Activated CD8-positive, alpha-beta memory T cell treated with anti-CD3 and anti-CD28 coated beads, Interleukin-2, amount 50 U/mL, for 24 hours (primary cell): ENCODE data around the gene PTCH1.

ENCODE experiments used
- DNase-seq: peaks from one replicate; pipeline ENCODE4 v3.0.0-alpha.2; 2020; ENCODE audit errors: extremely low read depth

The PTCH1 gene

DNA sequence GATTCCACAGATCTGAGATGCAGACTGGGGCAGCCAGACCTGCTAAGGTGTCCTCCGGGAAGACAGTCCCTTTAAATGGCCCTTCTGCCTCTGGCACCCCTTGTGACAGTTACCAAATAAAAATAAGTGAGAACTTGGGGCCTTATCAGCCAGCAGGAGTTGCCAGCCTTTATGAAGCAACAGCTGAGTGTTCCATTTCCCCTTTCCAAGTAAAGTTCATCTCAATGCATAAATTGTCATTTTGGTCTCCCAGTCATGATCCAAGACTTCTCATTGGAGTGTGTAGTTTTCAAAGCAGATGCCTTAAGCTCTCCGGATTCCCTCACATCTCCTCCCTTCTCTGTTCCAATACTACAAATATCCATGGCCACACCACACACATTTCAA, 4.1 kb downstream of the PTCH1 start:
- no peak for DNase-seq

GRCh38 chr9:95511952-95512708, 4.6 kb downstream of the PTCH1 start:
- DNase-seq, result no peak

DNA sequence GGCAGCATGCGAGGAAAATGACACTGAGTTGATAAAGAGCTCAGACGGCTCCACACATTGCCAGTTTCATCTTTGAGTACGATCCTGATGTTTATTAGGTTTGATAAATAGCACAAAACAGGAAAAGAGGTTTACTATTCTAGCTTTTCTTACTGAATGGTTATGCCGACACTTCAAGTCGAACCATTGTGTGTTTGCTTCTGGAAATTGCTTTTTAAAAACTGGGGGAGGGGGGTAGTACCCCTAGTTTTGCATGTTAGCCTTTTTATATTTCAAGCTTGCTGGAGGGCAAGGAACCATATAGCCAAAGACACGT, 5.2 kb downstream of the PTCH1 start:
- DNase-seq, result no peak

DNA sequence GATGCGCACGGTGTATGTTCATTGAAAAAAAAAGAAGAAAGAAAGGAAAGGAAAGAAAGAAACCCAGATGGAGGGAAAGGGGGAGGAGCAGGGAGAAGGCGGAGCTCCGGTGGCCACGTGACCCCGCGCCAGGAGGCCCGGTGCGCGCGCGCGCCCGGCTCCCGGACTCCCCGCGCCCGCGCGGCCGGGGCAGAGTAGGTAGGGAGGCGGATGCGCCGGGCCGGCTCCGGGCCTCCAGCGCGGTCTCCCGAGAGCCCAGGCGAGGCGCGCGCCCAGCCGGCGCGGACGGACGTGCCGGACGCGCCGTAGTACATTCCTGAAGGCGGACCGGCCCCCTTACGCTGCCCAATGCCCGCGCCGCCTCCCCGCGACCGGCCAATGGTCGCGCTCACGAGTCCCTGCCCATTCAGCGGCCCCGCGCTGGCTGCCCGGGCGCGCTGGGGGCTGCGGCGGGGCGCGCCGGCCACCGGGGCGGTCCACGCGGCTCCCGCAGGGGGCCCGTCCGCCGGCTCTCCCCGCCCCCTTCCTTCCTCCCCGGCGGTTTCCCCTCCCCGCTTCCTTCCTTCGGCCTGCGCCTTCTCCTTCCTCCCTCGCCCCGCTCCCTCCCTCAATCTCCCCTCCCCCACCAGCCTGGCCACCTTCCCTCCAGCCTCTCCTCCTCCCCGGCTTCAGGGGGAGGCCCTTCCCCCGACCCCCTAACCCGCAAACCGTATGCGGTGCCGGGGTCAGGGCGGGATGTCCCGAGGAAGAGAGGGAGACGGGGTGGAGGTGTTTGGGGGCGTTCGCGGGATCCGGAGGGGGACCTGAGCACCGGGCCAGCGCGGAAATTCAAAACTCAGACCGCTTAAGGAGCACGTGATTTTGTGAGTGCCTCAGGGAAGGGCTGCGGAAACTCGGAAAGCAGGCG, 5.8 kb downstream of the PTCH1 start:
- no peak for DNase-seq

DNA sequence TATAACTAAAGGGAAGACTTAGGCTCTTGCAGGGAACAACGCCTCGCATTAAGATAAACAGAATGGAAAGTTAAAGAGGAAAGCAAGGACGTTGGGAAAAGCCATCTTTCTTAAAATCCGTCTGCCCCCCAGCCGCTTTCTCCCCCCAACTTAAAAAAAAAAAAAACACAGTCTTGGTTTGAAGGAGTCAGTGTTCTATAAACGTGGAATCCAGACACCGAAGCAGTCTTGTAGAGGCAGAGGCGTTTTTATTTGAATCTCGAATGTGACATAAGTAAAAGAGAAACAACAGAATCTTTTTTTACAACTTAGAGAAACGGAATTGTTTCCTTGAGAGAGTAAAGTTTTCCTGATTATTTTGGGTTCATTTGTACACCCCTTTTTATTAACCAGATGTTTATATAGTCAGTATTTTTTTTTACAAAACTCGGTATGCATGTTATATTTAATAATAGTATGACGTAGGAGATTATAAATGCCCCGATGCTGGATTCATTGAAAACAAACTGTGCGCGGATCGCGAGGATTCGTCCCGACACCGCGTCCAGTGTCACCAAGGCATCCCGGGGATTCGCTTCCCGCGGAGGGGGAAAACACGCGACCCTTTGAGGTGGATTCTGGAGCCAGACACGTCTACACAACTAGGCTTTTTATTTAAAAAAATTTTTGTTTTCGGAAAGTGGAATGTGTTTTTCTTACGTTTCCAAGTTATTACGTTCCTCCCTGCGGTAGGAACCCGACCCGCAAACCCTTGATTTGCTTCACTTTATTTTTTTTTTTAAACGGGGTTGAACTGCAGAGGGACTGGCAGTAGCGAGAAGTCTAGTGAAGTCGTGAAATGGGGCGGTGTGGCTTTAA, 6.7 kb downstream of the PTCH1 start:
- no peak for DNase-seq

GRCh38 chr9:95508968-95509850, 7.6 kb downstream of the PTCH1 start:
- DNase-seq, result no peak

DNA sequence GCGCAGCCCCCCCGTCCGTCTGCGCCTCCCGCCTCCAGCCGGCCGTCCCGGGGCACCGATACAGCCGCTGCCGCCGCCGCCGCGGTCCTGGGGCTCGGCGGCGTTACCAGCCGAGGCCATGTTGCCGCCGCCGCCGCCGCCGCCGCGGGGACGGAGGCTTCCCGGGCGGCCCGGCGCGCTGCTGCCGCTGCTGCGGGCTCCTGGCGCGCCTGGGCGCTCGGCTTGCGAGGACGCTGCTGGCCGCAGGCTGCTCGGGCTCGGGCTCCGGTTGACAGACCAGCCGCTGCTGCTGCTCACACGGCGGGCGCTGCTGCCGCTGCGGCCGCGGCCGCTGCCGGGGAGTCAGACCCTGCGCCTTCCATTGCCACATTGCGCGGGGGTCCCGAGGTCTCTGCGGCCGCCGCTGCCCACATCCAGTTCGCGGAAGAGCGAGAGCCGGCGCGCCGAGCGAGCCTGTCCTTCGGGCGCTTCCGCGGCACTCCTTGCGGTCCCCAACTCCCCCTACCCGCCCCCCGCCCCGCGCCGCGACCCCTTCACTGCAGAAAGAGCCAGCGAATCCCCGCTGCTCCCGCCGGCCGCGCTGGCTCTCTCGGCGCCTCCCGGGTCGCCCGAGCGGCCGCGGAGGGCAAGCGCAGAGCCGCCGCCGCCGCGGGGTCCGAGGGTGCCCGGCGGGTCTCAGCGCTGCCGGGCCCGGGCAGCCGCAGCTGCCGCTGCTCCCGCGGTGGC, 8.4 kb downstream of the PTCH1 start:
- DNase-seq, result no peak

DNA sequence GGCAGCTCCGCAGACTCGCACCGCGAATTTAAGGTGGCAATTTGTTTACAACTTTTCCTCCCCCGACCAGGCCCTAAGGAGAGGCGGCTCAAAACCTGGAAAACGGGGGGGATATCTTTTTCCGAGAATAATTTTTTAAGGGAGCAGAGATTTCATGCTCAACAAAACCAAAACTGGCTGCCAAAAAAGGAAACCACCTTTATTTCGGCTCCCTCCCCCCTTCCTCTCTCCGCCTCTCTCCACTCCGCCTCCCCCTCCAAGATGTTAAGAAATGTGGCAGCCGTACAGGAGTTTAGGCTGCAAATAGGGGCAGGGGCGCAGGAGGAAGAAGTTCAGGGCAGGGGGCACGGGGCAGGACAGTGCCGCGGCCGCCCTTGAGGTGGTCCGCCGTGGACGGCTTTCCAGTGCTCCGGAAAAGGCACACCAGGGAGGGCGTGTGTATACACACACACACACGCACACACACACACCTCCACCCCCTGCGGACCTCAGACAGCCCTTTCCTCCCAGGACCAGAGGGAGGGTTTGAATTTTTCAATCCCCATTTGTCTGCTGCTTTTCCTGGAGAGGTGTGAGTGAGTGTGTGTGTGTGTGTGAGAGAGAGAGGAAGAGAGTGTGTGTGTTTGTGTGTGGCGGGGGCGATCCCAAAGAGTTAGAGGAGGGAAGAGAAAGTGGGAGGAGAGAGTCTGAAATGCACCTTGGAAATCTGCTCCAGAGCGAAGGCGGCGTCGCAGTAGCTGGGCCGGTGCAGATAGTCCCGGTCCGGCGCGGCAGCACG, 9.1 kb downstream of the PTCH1 start:
- no peak for DNase-seq

GRCh38 chr9:95506678-95507463, 9.9 kb downstream of the PTCH1 start:
- DNase-seq, result no peak

GRCh38 chr9:95506428-95506677, 10.4 kb downstream of the PTCH1 start:
- no peak for DNase-seq

- DNase-seq, result no peak
Observed at GRCh38 chr9:95505717-95506427, 10.9 kb downstream of the PTCH1 start.

- no peak for DNase-seq
Observed at GRCh38 chr9:95505072-95505716, 11.6 kb downstream of the PTCH1 start.

DNA sequence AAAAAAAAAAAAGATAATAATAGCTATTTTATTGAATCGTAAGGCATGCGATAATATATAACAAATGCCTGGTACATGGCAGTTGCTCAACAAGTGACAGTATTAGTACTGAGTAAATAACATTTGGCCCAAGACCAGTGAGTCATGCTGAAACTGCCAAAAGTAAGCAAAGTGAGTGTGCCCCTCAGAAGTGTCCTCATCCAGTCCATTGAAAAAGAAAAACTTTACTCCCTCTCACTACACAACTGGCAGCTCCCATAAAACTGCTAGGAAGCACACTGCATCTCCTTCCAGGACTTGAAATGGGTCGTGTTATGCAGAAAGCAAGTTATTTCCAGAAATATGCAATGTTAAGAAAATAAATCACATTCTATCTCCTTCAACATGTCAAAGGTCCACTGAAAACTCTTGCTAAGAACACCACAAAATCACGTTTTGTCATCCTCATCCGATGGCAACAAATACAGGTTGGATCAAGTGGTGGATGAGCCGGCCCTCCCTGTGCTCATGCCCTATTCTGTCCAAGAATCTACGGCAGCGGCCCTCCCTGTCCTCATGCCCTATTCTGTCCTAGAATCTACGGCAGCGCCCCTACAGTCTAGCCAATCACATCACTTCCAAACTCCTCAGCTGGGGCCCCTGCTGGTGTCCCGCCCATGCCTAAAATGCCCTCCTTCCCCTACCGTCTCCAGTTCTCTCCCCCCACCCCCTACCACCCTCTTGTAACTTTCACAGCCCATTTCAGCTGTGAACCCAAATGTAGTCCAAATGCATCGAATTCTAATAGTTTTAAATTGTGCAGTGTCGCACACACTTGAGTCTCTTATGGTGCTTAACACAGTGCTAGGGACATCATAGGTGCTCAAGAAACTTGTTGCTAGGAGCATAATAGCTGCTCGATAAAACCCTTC, 12.5 kb downstream of the PTCH1 start:
- DNase-seq, result no peak

DNA sequence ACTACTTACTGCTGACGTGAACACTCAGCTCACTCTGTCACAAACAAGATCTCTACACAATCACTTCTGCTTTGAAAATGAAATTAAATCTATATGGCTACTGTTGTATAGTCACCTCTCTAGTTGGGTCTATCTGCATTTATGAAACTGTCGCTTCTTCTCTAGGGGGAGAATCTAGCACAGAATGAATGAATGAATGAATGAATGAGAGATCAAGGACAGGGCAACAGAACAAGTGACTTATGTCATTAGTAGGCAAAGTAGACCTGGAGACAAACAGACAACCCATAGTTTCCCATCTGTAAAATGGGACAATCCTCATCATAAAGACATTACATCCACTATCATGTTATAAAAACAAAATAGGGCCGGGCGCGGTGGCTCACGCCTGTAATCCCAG, 13.4 kb downstream of the PTCH1 start:
- no peak for DNase-seq

DNA sequence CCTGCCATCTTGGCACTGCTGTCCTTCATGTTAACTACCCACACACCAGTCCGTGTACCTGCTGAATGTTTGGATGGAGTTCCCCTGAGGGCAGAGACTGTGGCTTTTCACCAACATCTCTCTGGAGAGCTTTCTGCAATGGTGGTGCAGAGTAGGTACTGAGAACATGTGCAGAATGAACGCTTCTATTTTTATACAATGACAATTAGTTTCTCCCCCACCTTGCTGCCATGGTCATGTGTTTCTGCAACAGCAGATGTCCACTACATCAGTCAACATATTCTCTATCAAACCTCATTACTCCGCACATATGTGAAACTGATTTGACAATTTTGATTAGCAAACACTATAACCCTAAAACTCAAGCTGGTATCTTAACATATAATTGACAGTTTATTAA, 14.5 kb downstream of the PTCH1 start:
- no peak for DNase-seq

GRCh38 chr9:95499847-95500246, 16.9 kb downstream of the PTCH1 start:
- no peak for DNase-seq

- DNase-seq, result no peak
Observed at GRCh38 chr9:95499046-95499676, 17.6 kb downstream of the PTCH1 start.
